Measurements from ENCODE around the gene SP3. TPM values are rescaled to one million over a fixed set of nuclear protein-coding genes. Genes with fewer than 3 reads are reported as not detected.

The SP3 gene
- total RNA-seq, 1 donor from 2014 or later, result 94.5 TPM

GRCh38 chr2:173966274-173967098 lies 1.3 kb upstream of the SP3 start:
- DNase-seq (ENCODE audit: extremely low spot score, unreplicated experiment), result no peak
- Mint-ChIP-seq H3K27ac (peak overlapping the region; percentile 99), H3K27me3 (no peaks in the 10 kb centered on the region), H3K36me3 (peaks cover 10% of the 10 kb centered on the region), H3K9me3 (no peaks in the 10 kb centered on the region), H3K4me3 (peak overlapping the region; percentile 95), H3K4me1 (ENCODE audit: unreplicated experiment) (peaks cover 15% of the 10 kb centered on the region)
- TF ChIP-seq, protein P1, sequence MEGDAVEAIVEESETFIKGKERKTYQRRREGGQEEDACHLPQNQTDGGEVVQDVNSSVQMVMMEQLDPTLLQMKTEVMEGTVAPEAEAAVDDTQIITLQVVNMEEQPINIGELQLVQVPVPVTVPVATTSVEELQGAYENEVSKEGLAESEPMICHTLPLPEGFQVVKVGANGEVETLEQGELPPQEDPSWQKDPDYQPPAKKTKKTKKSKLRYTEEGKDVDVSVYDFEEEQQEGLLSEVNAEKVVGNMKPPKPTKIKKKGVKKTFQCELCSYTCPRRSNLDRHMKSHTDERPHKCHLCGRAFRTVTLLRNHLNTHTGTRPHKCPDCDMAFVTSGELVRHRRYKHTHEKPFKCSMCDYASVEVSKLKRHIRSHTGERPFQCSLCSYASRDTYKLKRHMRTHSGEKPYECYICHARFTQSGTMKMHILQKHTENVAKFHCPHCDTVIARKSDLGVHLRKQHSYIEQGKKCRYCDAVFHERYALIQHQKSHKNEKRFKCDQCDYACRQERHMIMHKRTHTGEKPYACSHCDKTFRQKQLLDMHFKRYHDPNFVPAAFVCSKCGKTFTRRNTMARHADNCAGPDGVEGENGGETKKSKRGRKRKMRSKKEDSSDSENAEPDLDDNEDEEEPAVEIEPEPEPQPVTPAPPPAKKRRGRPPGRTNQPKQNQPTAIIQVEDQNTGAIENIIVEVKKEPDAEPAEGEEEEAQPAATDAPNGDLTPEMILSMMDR (conservative IDR thresholded peaks at IDR 0.05), result no peak

DNA sequence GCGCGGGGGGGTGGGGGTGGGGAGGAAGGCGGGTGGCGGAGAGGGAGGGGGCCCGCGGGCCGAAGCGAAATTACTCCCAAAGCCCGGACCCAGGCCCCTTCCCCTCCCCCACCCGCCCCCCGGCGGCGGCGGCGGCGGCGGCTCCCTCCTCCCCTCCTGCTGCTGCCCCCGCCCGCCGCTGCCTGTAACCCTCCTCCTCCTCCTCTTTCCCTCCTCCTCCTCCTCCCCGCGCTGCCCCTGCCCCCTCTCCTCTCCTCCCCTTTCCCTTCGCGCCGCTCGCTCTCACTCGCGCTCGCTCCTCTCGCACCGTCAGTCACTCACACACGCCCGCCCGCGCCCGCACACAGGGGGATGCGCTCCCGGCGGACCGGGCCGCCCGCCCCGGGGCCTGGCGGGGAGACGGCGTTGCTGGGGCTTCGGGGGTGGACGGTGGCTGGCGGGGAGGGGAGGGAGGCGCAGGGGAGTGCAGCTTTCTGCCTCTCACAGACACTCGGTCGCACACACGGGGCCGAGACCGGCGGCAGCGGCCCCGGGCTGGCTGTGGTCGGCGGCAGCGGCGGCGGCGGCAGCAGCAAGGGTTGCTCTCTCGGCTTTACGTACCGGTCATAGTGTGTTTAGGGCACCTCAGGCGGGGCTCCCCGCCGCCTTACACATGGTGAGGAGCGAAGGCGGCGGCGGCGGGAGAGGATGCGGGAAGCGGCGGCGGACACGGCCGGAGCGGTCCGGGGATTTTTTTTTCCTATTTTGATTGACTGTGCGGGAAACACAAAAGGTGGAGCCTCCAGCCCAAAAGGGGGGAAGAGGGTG lies 405 bp downstream of the SP3 start:
- TF ChIP-seq, protein P1 (conservative IDR thresholded peaks at IDR 0.05), result no peak
- peak; percentile 89 for DNase-seq (ENCODE audit: extremely low spot score, unreplicated experiment)
- Mint-ChIP-seq H3K27me3 (no peaks in the 10 kb centered on the region), H3K36me3 (peaks cover 23% of the 10 kb centered on the region), H3K27ac (peak overlapping the region; percentile 99), H3K4me1 (ENCODE audit: unreplicated experiment) (peaks cover 19% of the 10 kb centered on the region), H3K4me3 (peak overlapping the region; percentile 95), H3K9me3 (no peaks in the 10 kb centered on the region)

DNA sequence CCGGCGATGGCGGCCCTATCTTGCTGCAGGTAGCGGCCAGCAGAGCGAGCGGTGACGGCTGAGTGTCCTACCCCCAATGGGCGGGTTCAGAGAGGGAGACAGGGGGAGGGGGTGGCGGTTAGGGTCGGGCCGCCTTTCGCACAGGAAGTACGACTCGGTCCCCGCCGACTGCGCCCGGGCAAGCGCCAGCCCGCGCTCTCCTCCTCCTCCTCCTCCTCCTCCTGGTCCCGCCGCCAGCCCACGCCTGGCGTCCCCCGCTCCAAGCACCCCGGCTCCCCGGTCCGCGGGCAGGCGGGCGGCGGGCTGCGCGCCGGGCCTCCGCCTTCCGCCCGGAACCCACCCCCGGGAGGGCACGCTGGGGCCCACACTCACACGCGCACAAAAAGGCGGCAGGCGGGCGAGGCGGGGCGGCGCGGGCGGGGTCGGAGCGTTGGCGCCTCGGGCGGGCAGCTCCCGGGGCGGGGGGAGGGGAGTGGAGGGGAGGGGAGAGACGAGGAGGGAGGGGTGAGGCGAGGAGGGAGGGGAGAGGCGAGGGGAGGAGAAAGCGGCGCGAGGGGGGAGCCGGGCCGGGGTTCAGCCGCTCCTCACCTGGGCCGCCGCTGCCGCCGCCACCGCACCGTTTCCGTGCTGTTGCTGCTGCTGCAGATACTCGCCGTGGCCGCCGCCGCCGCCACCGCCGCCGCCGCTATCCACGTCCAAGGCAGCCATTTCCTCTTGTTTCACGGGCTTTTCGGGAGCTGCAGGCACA lies 1.2 kb downstream of the SP3 start:
- Mint-ChIP-seq H3K4me3 (peak overlapping the region; percentile 95), H3K9me3 (peaks cover 3% of the 10 kb centered on the region), H3K27me3 (no peaks in the 10 kb centered on the region), H3K36me3 (peaks cover 27% of the 10 kb centered on the region), H3K27ac (peak overlapping the region; percentile 99), H3K4me1 (ENCODE audit: unreplicated experiment) (peaks cover 23% of the 10 kb centered on the region)
- DNase-seq (ENCODE audit: extremely low spot score, unreplicated experiment), result peak; percentile 92
- TF ChIP-seq, protein P1 (conservative IDR thresholded peaks at IDR 0.05), result no peak

- DNase-seq (ENCODE audit: extremely low spot score, unreplicated experiment), result no peak
- Mint-ChIP-seq H3K4me1 (ENCODE audit: unreplicated experiment) (peaks cover 28% of the 10 kb centered on the region), H3K27ac (peak overlapping the region; percentile 96), H3K4me3 (peak overlapping the region; percentile 94), H3K9me3 (peaks cover 5% of the 10 kb centered on the region), H3K27me3 (no peaks in the 10 kb centered on the region), H3K36me3 (peaks cover 32% of the 10 kb centered on the region)
- TF ChIP-seq, protein P1 (conservative IDR thresholded peaks at IDR 0.05), result peak; percentile 73
Observed at GRCh38 chr2:173963323-173963816, 1.8 kb downstream of the SP3 start.

DNA sequence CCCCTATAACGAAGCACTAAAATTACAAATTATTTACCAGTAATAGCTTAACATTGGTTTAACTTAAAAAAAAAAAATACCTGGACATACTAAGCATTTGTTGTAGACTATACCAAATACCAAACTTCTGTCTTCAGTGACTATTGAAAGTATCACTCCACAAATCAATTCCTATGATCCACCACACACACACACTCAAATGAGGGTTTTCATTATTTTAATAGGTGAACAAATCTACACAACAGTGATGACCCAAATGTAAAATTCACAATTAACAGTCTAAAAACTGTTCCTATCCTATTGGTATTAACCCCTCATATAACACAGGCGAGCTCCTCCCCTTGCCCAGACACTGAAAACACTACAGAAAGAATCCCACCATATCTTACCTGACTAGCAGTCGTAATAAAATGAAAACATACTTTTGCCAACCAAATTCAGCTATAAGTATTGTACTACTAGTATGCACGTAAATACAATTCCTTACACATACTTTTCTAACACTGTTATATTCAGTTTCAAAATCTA lies 2.5 kb downstream of the SP3 start:
- TF ChIP-seq, protein P1 (conservative IDR thresholded peaks at IDR 0.05), result no peak
- DNase-seq (ENCODE audit: extremely low spot score, unreplicated experiment), result no peak
- peak overlapping the region; percentile 94 for H3K4me3 Mint-ChIP-seq
- H3K9me3 Mint-ChIP-seq, result peaks cover 5% of the 10 kb centered on the region
- no peaks in the 10 kb centered on the region for H3K27me3 Mint-ChIP-seq
- peaks cover 35% of the 10 kb centered on the region for H3K36me3 Mint-ChIP-seq
- H3K27ac Mint-ChIP-seq, result peak overlapping the region; percentile 96
- H3K4me1 Mint-ChIP-seq (ENCODE audit: unreplicated experiment), result peaks cover 30% of the 10 kb centered on the region
